K562 (cell line): ENCODE data around the gene RARA. TPM values are rescaled to one million over a fixed set of nuclear protein-coding genes. Genes with fewer than 3 reads are reported as not detected.

ENCODE experiments used
- ATAC-seq: fragments of 200-7000 bp; cut with Tn5 transposase; 3 replicates; pipeline ENCODE4 v1.9.1; 2020; ENCODE audit warnings: moderate library complexity
- BruUV-seq: library from RNA; stranded (reverse); fragments of 400-500 nt; replicated peaks from 2 replicates; lab custom pipeline; 2021; lab: Mats Ljungman, UMichigan
- CTCF ChIA-PET: fragments of 300-600 bp; formaldehyde crosslinking; extraction: SDS; loops from one replicate; lab custom pipeline; 2021; ENCODE audit warnings: low intra/inter-chr PET ratio; lab: Yijun Ruan, JAX
- POLR2A ChIA-PET: fragments of 300-600, 350-650 bp; sonication (Branson Sonifier 250); formaldehyde crosslinking; extraction: SDS; loops from one replicate; lab custom pipeline; 2021; ENCODE audit warnings: antibody characterized with exemption, inconsistent platforms; lab: Yijun Ruan, JAX
- DNase-seq, 4 experiments: peaks; one replicate each; pipeline versions ENCODE4 v3.0.0 to v3.0.0-alpha.2; 2011 to 2018; ENCODE audit warnings: low spot score in 3 of 4, mixed read lengths in 3 of 4; ENCODE audit errors: extremely low read depth in 1 of 4
- FAIRE-seq: peaks from 2 replicates; lab custom pipeline; 2011; peaks lifted over from hg19 to GRCh38; lab: Jason Lieb, UNC
- H2AFZ ChIP-seq: 2 replicates; pipeline ENCODE4 v1.6.0; 2011; ENCODE audit warnings: low read depth, low read length, control low read depth, inconsistent platforms
- H3K27ac ChIP-seq: fragments of 200-600 bp; 3 replicates; pipeline ENCODE4 v1.8.0; 2011; ENCODE audit warnings: low read depth, mild to moderate bottlenecking, control low read depth, inconsistent platforms, low read length, moderate library complexity, mixed read lengths; ENCODE audit errors: extremely low read depth
- H3K27me3 ChIP-seq, 2 experiments: fragments of 300-600 bp in 1 of 2; 2 replicates in 1 of 2; 3 replicates in 1 of 2; pipeline versions ENCODE4 v1.6.0 to v1.8.0; 2011; ENCODE audit warnings: inconsistent platforms in 2 of 2, low read length in 2 of 2, mild to moderate bottlenecking in 1 of 2, mixed read lengths in 1 of 2, moderate library complexity in 1 of 2; ENCODE audit not compliant: control insufficient read depth in 2 of 2, insufficient read depth in 2 of 2
- H3K36me3 ChIP-seq: fragments of 300-600 bp; 3 replicates; pipeline ENCODE4 v1.8.0; 2011; ENCODE audit warnings: mild to moderate bottlenecking, low read length, inconsistent platforms; ENCODE audit not compliant: control insufficient read depth, insufficient read depth
- H3K4me1 ChIP-seq, 2 experiments: fragments of 200-600 bp in 1 of 2; replicated peaks in 1 of 2; 2 replicates in 1 of 2; 3 replicates in 1 of 2; pipeline versions ENCODE4 v1.5.1 to v1.8.0; 2011; ENCODE audit warnings: inconsistent platforms in 2 of 2, low read length in 2 of 2, mild to moderate bottlenecking in 1 of 2, mixed read lengths in 1 of 2, moderate library complexity in 1 of 2; ENCODE audit not compliant: control insufficient read depth in 2 of 2, insufficient read depth in 2 of 2
- H3K4me2 ChIP-seq: 2 replicates; pipeline ENCODE4 v1.6.1; 2011; ENCODE audit warnings: low read length, control low read depth, inconsistent platforms, mixed read lengths; ENCODE audit not compliant: insufficient read depth
- H3K4me3 ChIP-seq: fragments of 200-600 bp; sonication (generic), shearing (Covaris generic); 2 replicates; pipeline ENCODE4 v1.5.1; 2016; ENCODE audit warnings: control low read depth, inconsistent platforms
- H3K79me2 ChIP-seq: fragments of 200-600 bp; 3 replicates; pipeline ENCODE4 v1.8.0; 2011; ENCODE audit warnings: low read length, inconsistent platforms; ENCODE audit not compliant: control insufficient read depth, insufficient read depth
- H3K9ac ChIP-seq, 2 experiments: 2 replicates each; pipeline versions ENCODE4 v1.6.0 to v1.6.1; 2011; ENCODE audit warnings: low read depth in 2 of 2, low read length in 2 of 2, control low read depth in 1 of 2, inconsistent platforms in 1 of 2, mild to moderate bottlenecking in 1 of 2, mixed read lengths in 1 of 2; ENCODE audit not compliant: insufficient read depth in 1 of 2
- H3K9me1 ChIP-seq: one replicate; pipeline ENCODE4 v1.6.0; 2011; ENCODE audit warnings: inconsistent platforms, mild to moderate bottlenecking, low read length, moderate library complexity; ENCODE audit not compliant: control insufficient read depth, insufficient read depth
- H3K9me3 ChIP-seq: replicated peaks from 2 replicates; pipeline ENCODE4 v1.5.1; 2011; ENCODE audit warnings: low read depth, low read length, inconsistent platforms; ENCODE audit not compliant: control insufficient read depth, insufficient read depth
- H4K20me1 ChIP-seq: replicated peaks from 2 replicates; pipeline ENCODE4 v1.6.1; 2011; ENCODE audit warnings: low read length, inconsistent platforms, mixed read lengths; ENCODE audit not compliant: control insufficient read depth, insufficient read depth
- HNRNPUL1 ChIP-seq: fragments of 200-400 bp; formaldehyde crosslinking; IDR thresholded peaks from 2 replicates; pipeline ENCODE4 v1.6.1; 2017; ENCODE audit warnings: low read length
- MCM2 ChIP-seq: fragments of 450-650 bp; IDR thresholded peaks from 2 replicates; pipeline ENCODE4 v1.6.1; 2017; ENCODE audit warnings: low read depth, mild to moderate bottlenecking
- NFYB ChIP-seq: IDR thresholded peaks from 2 replicates; pipeline ENCODE4 v1.6.1; 2011; ENCODE audit warnings: mild to moderate bottlenecking, moderate library complexity; ENCODE audit not compliant: insufficient read length; ENCODE audit errors: extremely low read depth
- RBM25 ChIP-seq: fragments of 200-400 bp; formaldehyde crosslinking; IDR thresholded peaks from 2 replicates; pipeline ENCODE4 v1.6.1; 2018; ENCODE audit warnings: low read length, low read depth, moderate library complexity; ENCODE audit not compliant: severe bottlenecking
- RBM39 ChIP-seq: fragments of 200-400 bp; formaldehyde crosslinking; optimal IDR thresholded peaks from 2 replicates; pipeline ENCODE3; 2018; ENCODE audit warnings: low read depth, low read length
- RNF219 ChIP-seq: fragments of 250-450 bp; sonication (Bioruptor Pico); IDR thresholded peaks from 2 replicates; pipeline ENCODE4 v1.5.0; 2022; ENCODE audit warnings: mild to moderate bottlenecking
- ZBTB7A ChIP-seq: IDR thresholded peaks from 2 replicates; pipeline ENCODE4 v1.6.1; 2011; ENCODE audit warnings: low read depth, mild to moderate bottlenecking, low read length, moderate library complexity, borderline replicate concordance; ENCODE audit not compliant: control insufficient read depth
- ZNF134 ChIP-seq: fragments of 250-450 bp; sonication (Bioruptor Pico); conservative IDR thresholded peaks from 2 replicates; pipeline ENCODE4 v1.4.0; 2020
- ZNF184 ChIP-seq: sonication (generic); formaldehyde crosslinking; IDR thresholded peaks from 2 replicates; pipeline ENCODE4 v1.5.0; 2020; ENCODE audit warnings: missing genetic modification reagents
- WGBS: fragments of 100-300 bp; shearing (Covaris generic); methylation state at CpG from one replicate; pipeline ENCODE4 v1.1.6; 2016; ENCODE audit warnings: low coverage, mixed read lengths; ENCODE audit not compliant: insufficient coverage; ENCODE audit errors: missing lambda C conversion rate; 5-methylcytosine and 5-hydroxymethylcytosine counted together
- in situ Hi-C: fragments of 300-500 bp; cut with MboI; formaldehyde crosslinking; loops from 4 replicates; pipeline ENCODE4 v1.15.0; 2018; ENCODE audit warnings: inconsistent platforms, mixed read lengths
- intact Hi-C: fragments of 100-400 bp; cut with micrococcal nuclease; formaldehyde crosslinking; loops from 2 replicates; pipeline ENCODE4 v1.14.2; 2022
- polyA plus RNA-seq, 8 experiments: library from polyadenylated mRNA; depleted of rRNA in 4 of 8; stranded (reverse) in 5 of 8; unstranded in 3 of 8; fragments of >200 nt; fragmentation: Nextera tagmentation in 2 of 8; fragmentation: Illumina TruSeq in 1 of 8; extraction: Ambion mirVana in 2 of 8; extraction: Trizol in 1 of 8; gene quantifications; 2 replicates each; pipeline versions ENCODE4 v1.2.1 to v1.2.3, GENCODE V29; 2011 to 2014; ENCODE audit warnings: inconsistent platforms in 1 of 8, missing spikeins in 1 of 8
- total RNA-seq, 7 experiments: library from RNA; depleted of rRNA in 6 of 7; stranded (reverse); fragments of >200 nt in 6 of 7; fragmentation: Illumina TruSeq in 2 of 7; extraction: Trizol in 2 of 7; gene quantifications; 2 replicates each; pipeline versions ENCODE4 v1.2.1 to v1.2.3, GENCODE V29; 2011 to 2021; ENCODE audit warnings: low replicate concordance in 1 of 7

RARA gene
- total and polyA plus RNA-seq, 9 of the 15 experiments (the other 6 are each of a cell fraction or from before 2014, with no cell fraction given): 0.10 to 28.0 (median 7.9) TPM

GRCh38 chr17:40260528-40260927 lies 48.5 kb upstream of the RARA start (continued):
- TF ChIP-seq MCM2 (no peak), RBM25 (no peak)

- peaks cover 22 to 24% of the 10 kb centered on the region in 2 experiments; a peak in 4 of 5 replicates for H3K4me1 ChIP-seq
- H3K27me3 ChIP-seq: no peaks in the 10 kb centered on the region
- H3K4me3 ChIP-seq: no peak overlapping the region
- ATAC-seq (peak; percentile 26; the same call in 2 of the 3 replicates), DNase-seq (no peak), FAIRE-seq (no peak)
- intact Hi-C loops (no loop called here), in situ Hi-C loops (no loop called here)
- ChIA-PET CTCF (no interaction called here), POLR2A (interaction anchor here (0.6 kb wide), 1 partner anchor 104 kb away, joined by 3 read pairs; no protein-coding TSS in a partner anchor)
- no peak overlapping the region for H3K27ac ChIP-seq
- WGBS: 82% methylated on average over 12 of the region's 21 CpGs
- BruUV-seq: no TSS peak
- H2AFZ ChIP-seq: no peak overlapping the region
- no peaks in the 10 kb centered on the region for H3K9me3 ChIP-seq
- H3K79me2 ChIP-seq: no peaks in the 10 kb centered on the region
- peaks cover 56% of the 10 kb centered on the region; the same call in 2 of the 3 replicates for H3K36me3 ChIP-seq
- peak overlapping the region; percentile 38 for H3K4me2 ChIP-seq
- no peaks in the 10 kb centered on the region for H3K9me1 ChIP-seq
- peak overlapping the region in 1 of 2 experiments; percentile 78; a peak in 1 of 4 replicates for H3K9ac ChIP-seq
- TF ChIP-seq ZNF134 (CRISPR knock-in tag) (no peak), NFYB (no peak), RBM39 (no peak), ZBTB7A (peak; percentile 25; the same call in 1 of the 2 replicates), ZNF184 (CRISPR knock-in tag) (no peak), RNF219 (CRISPR knock-in tag) (no peak), HNRNPUL1 (no peak)
- 0 out of 2 replicates have a peak, but pooled peaks cover 3% of the 10 kb centered on the region for H4K20me1 ChIP-seq
These were observed 44.4 kb upstream of the RARA start for GRCh38 chr17:40264458-40265185.
